HG03432 (cell line): ENCODE measurements around the gene PRKACB.
"Not testable (repeated sequence)": the region's sequence is repeated elsewhere in the genome, so short reads cannot be mapped to it uniquely, and the experiment has no call there.

ENCODE experiments used
- ATAC-seq: cut with Tn5 transposase; IDR thresholded peaks from one replicate; pipeline ENCODE4 v1.9.1; 2021; ENCODE audit warnings: mild to moderate bottlenecking, moderate library complexity; ENCODE audit not compliant: unreplicated experiment

PRKACB gene

GRCh38 chr1:84214115-84214956, 70.3 kb downstream of the PRKACB start:
- no peak for ATAC-seq

GRCh38 chr1:84217239-84217638, 73.2 kb downstream of the PRKACB start:
- no peak for ATAC-seq

GRCh38 chr1:84223751-84224432, 79.8 kb downstream of the PRKACB start:
- no peak for ATAC-seq

- ATAC-seq = no peak
Observed at GRCh38 chr1:84224905-84225304, 80.8 kb downstream of the PRKACB start.

- no peak for ATAC-seq
Observed at GRCh38 chr1:84225646-84226045, 81.6 kb downstream of the PRKACB start.

- not testable (repeated sequence) for ATAC-seq
Observed at GRCh38 chr1:84232676-84233075, 88.6 kb downstream of the PRKACB start.

GRCh38 chr1:84236256-84236655, 92.2 kb downstream of the PRKACB start:
- ATAC-seq = no peak

- ATAC-seq = no peak
Observed at GRCh38 chr1:84242641-84243040, 98.6 kb downstream of the PRKACB start.

GRCh38 chr1:84245563-84245962, 101.5 kb downstream of the PRKACB start:
- no peak for ATAC-seq

- no peak for ATAC-seq
Observed at GRCh38 chr1:84246213-84246612, 102.1 kb downstream of the PRKACB start.

- no peak for ATAC-seq
Observed at GRCh38 chr1:84247425-84248220, 103.6 kb downstream of the PRKACB start.

GRCh38 chr1:84250668-84251067, 106.6 kb downstream of the PRKACB start:
- ATAC-seq = no peak

GRCh38 chr1:84253036-84253435, 109.0 kb downstream of the PRKACB start:
- no peak for ATAC-seq

GRCh38 chr1:84253891-84254290, 109.8 kb downstream of the PRKACB start:
- ATAC-seq = no peak

GRCh38 chr1:84254703-84255238, 110.7 kb downstream of the PRKACB start:
- ATAC-seq = no peak

- ATAC-seq = no peak
Observed at GRCh38 chr1:84255582-84255981, 111.5 kb downstream of the PRKACB start.

GRCh38 chr1:84257617-84258016, 113.5 kb downstream of the PRKACB start:
- no peak for ATAC-seq

- ATAC-seq = no peak
Observed at GRCh38 chr1:84259376-84259775, 115.3 kb downstream of the PRKACB start.

GRCh38 chr1:84259989-84260388, 115.9 kb downstream of the PRKACB start:
- no peak for ATAC-seq

- no peak for ATAC-seq
Observed at GRCh38 chr1:84260852-84261518, 116.9 kb downstream of the PRKACB start.

- no peak for ATAC-seq
Observed at GRCh38 chr1:84264961-84265360, 120.9 kb downstream of the PRKACB start.
